Thyroid gland (tissue), 4 donors: Measurements from ENCODE around the gene KLHL17. TPM values are rescaled to one million over a fixed set of nuclear protein-coding genes. Genes with fewer than 3 reads are reported as not detected.

Source experiments
- DNase-seq, 2 donors: peaks; one replicate each; pipeline ENCODE4 v3.0.0-alpha.2; 2019
- H3K27ac ChIP-seq, 3 donors: fragments of 200-600 bp; sonication (generic); 1 replicate in 2 of 3; 2 replicates in 1 of 3; pipeline ENCODE4 v1.5.1; 2016 to 2019; ENCODE audit warnings: mild to moderate bottlenecking in 1 of 3, moderate library complexity in 1 of 3
- H3K27me3 ChIP-seq: fragments of 200-600 bp; sonication (generic); one replicate; pipeline ENCODE4 v1.5.1; 2019
- H3K36me3 ChIP-seq, 2 donors: fragments of 200-600 bp; sonication (generic); one replicate each; pipeline ENCODE4 v1.5.1; 2016 to 2019
- H3K4me1 ChIP-seq, 2 donors: fragments of 200-600 bp; sonication (generic); one replicate each; pipeline ENCODE4 v1.5.1; 2017 to 2019
- H3K4me3 ChIP-seq, 3 donors: fragments of 200-600 bp; sonication (generic); replicated peaks in 1 of 3; 1 replicate in 2 of 3; 2 replicates in 1 of 3; pipeline ENCODE4 v1.5.1; 2016; ENCODE audit warnings: mild to moderate bottlenecking in 1 of 3
- H3K9me3 ChIP-seq: fragments of 200-600 bp; sonication (generic); one replicate; pipeline ENCODE4 v1.5.1; 2017
- CTCF ChIP-seq, 6 experiments: fragments of 200-600 bp in 3 of 6; fragments of 450-650 bp in 3 of 6; sonication (generic) in 3 of 6; IDR thresholded peaks; one replicate each; pipeline ENCODE4 v1.5.1; 2016 to 2019; ENCODE audit warnings: antibody characterized with exemption in 6 of 6, mild to moderate bottlenecking in 2 of 6, inconsistent platforms in 1 of 6, moderate library complexity in 1 of 6
- POLR2A ChIP-seq, 2 donors: fragments of 450-650 bp; IDR thresholded peaks; one replicate each; pipeline ENCODE4 v1.6.1; 2017; ENCODE audit warnings: antibody characterized with exemption in 2 of 2, mild to moderate bottlenecking in 2 of 2, moderate library complexity in 1 of 2
- WGBS, 2 donors: methylation state at CpG; one replicate each; pipeline ENCODE4 v1.1.5; 2017; 5-methylcytosine and 5-hydroxymethylcytosine counted together
- intact Hi-C: fragments of 100-400 bp; cut with DNase I; formaldehyde crosslinking; loops from one replicate; pipeline ENCODE4 v1.15.1; 2023
- total RNA-seq, 4 donors: library from RNA; depleted of rRNA; stranded (reverse); fragments of >200 nt; gene quantifications; one replicate each; pipeline ENCODE4 v1.2.3, GENCODE V29; 2016

KLHL17 gene
- total RNA-seq, 4 donors from 2014 or later = 3.4 to 10.9 (median 10.3) TPM

- 43% methylated on average over 30 of the region's 42 CpGs; no CpG with 5 or more reads in 1 of the 2 donors for WGBS, 2 donors
- Histone ChIP-seq H3K4me3 (no peak overlapping the region), H3K27me3 (peaks cover 6% of the 10 kb centered on the region), H3K4me1 (peaks cover 11 to 35% of the 10 kb centered on the region in 2 donors), H3K9me3 (no peaks in the 10 kb centered on the region), H3K36me3 (no peaks in the 10 kb centered on the region), H3K27ac (no peak overlapping the region)
- no peak for TF ChIP-seq CTCF (IDR thresholded peaks at IDR 0.05)
- no peak for TF ChIP-seq POLR2A (IDR thresholded peaks at IDR 0.05)
- no peak for DNase-seq
- intact Hi-C loops = loop anchor here (5.0 to 10.0 kb wide), 2 partner anchors 69 to 324 kb away; no protein-coding TSS in a partner anchor
Observed at GRCh38 chr1:970973-971730, 10.8 kb downstream of the KLHL17 start.

GRCh38 chr1:971751-972506 is 11.5 kb downstream of the KLHL17 start:
- H3K4me3 ChIP-seq = no peak overlapping the region
- H3K27ac ChIP-seq = no peak overlapping the region
- H3K9me3 ChIP-seq = no peaks in the 10 kb centered on the region
- intact Hi-C loops = loop anchor here (5.0 to 10.0 kb wide), 2 partner anchors 70 to 323 kb away; no protein-coding TSS in a partner anchor
- WGBS, 2 donors = 85 to 86% methylated on average over 20 of the region's 34 CpGs
- peaks cover 5 to 32% of the 10 kb centered on the region in 2 donors for H3K4me1 ChIP-seq
- no peak for DNase-seq
- peaks cover 6% of the 10 kb centered on the region for H3K27me3 ChIP-seq
- no peaks in the 10 kb centered on the region for H3K36me3 ChIP-seq
- TF ChIP-seq CTCF (IDR thresholded peaks at IDR 0.05) (no peak), POLR2A (IDR thresholded peaks at IDR 0.05) (no peak)

- no peak overlapping the region for H3K27ac ChIP-seq
- no peaks in the 10 kb centered on the region for H3K36me3 ChIP-seq
- 65 to 66% methylated on average over 15 to 20 of the region's 28 CpGs for WGBS, 2 donors
- intact Hi-C loops = loop anchor here (5.0 to 10.0 kb wide), 2 partner anchors 71 to 322 kb away; no protein-coding TSS in a partner anchor
- H3K27me3 ChIP-seq = peaks cover 6% of the 10 kb centered on the region
- DNase-seq = peak; percentile 63 to 66
- H3K9me3 ChIP-seq = no peaks in the 10 kb centered on the region
- peaks cover 5 to 22% of the 10 kb centered on the region in 2 donors for H3K4me1 ChIP-seq
- no peak overlapping the region for H3K4me3 ChIP-seq
- TF ChIP-seq POLR2A (IDR thresholded peaks at IDR 0.05) = no peak
- no peak for TF ChIP-seq CTCF (IDR thresholded peaks at IDR 0.05)
Observed at GRCh38 chr1:972726-973458, 12.5 kb downstream of the KLHL17 start.

DNA sequence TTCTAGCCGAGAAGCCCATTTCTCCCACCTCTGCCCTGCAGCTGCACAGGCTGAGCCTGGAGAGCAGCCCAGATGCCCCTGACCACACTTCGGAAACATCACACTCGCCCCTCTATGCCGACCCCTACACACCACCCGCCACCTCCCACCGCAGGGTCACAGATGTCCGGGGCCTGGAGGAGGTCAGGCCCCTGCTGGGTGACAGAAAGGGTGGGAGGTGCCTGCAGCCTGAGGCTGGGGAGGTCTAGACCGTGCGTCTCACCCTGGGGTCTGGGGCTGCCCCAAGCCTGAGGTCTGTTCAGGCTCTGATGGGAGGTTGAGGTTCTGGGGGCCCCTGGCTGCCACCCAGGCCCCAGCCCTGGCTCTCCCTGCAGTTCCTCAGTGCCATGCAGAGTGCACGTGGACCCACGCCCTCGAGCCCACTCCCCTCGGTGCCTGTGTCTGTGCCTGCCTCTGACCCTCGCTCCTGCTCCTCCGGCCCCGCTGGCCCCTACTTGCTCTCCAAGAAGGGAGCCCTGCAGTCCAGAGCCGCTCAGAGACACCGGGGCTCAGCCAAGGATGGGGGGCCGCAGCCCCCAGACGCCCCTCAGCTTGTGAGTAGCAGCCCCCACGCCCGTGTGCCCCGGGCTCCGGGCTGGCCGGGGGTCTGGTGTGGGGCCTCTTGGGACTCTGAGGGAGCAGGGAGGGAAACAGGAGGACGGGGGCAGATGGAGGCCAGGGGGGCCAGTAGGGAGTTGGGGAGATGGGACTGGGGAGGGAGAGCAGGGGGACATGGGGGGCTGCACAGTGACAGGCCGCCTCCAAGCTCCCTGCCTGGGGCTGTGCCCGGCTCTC is 13.3 kb downstream of the KLHL17 start:
- Histone ChIP-seq H3K9me3 (no peaks in the 10 kb centered on the region), H3K4me3 (no peak overlapping the region), H3K27me3 (peaks cover 6% of the 10 kb centered on the region), H3K36me3 (no peaks in the 10 kb centered on the region), H3K4me1 (peaks cover 5 to 20% of the 10 kb centered on the region in 2 donors), H3K27ac (no peak overlapping the region)
- TF ChIP-seq CTCF (IDR thresholded peaks at IDR 0.05) = no peak
- TF ChIP-seq POLR2A (IDR thresholded peaks at IDR 0.05) = no peak
- 86 to 89% methylated on average over 10 to 15 of the region's 28 CpGs for WGBS, 2 donors
- no peak for DNase-seq
- intact Hi-C loops = loop anchor here (5.0 to 10.0 kb wide), 2 partner anchors 71 to 321 kb away; no protein-coding TSS in a partner anchor
